Uterus (tissue), 2 donors: ENCODE measurements around the gene LIMK2.

Experiments used
- POLR2A ChIP-seq, 2 donors: fragments of 450-650 bp; IDR thresholded peaks; one replicate each; pipeline ENCODE4 v1.6.1; 2016; ENCODE audit warnings: antibody characterized with exemption in 2 of 2, mild to moderate bottlenecking in 1 of 2, moderate library complexity in 1 of 2
- TF ChIP-seq, protein P1 (sequence below), 4 experiments: fragments of 200-600 bp in 2 of 4; fragments of 450-650 bp in 2 of 4; sonication (generic) in 2 of 4; IDR thresholded peaks; one replicate each; pipeline ENCODE4 v1.5.1; 2016 to 2019; ENCODE audit warnings: antibody characterized with exemption in 4 of 4, mild to moderate bottlenecking in 2 of 4, moderate library complexity in 1 of 4

DNA sequence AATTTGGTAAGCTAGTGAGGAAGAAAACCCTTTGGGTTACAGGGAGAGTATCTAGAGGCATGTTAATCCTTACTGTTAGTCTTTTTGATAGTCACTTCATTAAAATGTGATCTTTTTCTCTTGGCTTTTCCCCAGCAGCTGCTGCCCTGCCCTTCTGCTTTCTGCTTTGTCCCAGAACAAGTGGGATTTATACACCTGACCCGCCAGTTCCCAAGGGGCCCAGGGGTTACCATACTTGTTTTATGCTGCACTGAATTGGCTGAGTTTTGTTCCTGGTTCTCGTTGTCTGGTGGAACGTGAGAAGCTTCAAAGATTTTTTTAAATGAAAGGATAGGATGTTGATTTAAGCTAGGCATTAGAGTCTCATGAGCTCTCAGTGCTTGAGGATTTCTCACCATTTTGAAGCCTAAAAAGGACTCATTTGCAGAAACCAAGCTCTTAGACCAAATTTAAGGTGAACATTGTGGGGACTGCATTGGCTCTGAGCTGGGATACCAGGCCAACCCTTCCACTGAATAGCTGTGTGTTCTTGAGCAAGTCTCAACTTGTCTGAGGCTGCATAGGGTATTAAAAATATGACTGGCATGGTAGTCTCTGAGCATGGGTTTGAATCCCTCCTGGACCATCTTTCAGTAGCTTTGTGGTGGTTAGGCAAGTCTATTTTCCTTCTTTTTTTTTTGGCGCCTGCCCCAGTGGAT, 6.6 kb downstream of the LIMK2 start:
- TF ChIP-seq POLR2A (IDR thresholded peaks at IDR 0.05): no peak
- TF ChIP-seq, protein P1, sequence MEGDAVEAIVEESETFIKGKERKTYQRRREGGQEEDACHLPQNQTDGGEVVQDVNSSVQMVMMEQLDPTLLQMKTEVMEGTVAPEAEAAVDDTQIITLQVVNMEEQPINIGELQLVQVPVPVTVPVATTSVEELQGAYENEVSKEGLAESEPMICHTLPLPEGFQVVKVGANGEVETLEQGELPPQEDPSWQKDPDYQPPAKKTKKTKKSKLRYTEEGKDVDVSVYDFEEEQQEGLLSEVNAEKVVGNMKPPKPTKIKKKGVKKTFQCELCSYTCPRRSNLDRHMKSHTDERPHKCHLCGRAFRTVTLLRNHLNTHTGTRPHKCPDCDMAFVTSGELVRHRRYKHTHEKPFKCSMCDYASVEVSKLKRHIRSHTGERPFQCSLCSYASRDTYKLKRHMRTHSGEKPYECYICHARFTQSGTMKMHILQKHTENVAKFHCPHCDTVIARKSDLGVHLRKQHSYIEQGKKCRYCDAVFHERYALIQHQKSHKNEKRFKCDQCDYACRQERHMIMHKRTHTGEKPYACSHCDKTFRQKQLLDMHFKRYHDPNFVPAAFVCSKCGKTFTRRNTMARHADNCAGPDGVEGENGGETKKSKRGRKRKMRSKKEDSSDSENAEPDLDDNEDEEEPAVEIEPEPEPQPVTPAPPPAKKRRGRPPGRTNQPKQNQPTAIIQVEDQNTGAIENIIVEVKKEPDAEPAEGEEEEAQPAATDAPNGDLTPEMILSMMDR (IDR thresholded peaks at IDR 0.05): no peak
